ENCODE measurements around the gene ARL4A.

ARL4A gene

GRCh38 chr7:12703881-12704280 is 16.4 kb downstream of the ARL4A start:
- DNase-seq: no peak

GRCh38 chr7:12705878-12706277 is 18.4 kb downstream of the ARL4A start:
- no peak for DNase-seq

- peak; percentile 36 to 88 for DNase-seq
These were observed 19.6 kb downstream of the ARL4A start for GRCh38 chr7:12706900-12707536.

GRCh38 chr7:12708314-12708713 is 20.9 kb downstream of the ARL4A start:
- no peak for DNase-seq

- no peak for DNase-seq
These were observed 22.5 kb downstream of the ARL4A start for GRCh38 chr7:12709726-12710502.

- DNase-seq: no peak
These were observed 23.7 kb downstream of the ARL4A start for GRCh38 chr7:12711124-12711523.

GRCh38 chr7:12712236-12712635 is 24.8 kb downstream of the ARL4A start:
- DNase-seq: peak in 1 of 2 experiments; percentile 26

GRCh38 chr7:12713625-12714378 is 26.4 kb downstream of the ARL4A start:
- DNase-seq: no peak

- no peak for DNase-seq
These were observed 26.9 kb downstream of the ARL4A start for GRCh38 chr7:12714379-12714737.

- peak; percentile 44 to 60 for DNase-seq
These were observed 28.1 kb downstream of the ARL4A start for GRCh38 chr7:12715372-12716133.

- no peak for DNase-seq
These were observed 28.8 kb downstream of the ARL4A start for GRCh38 chr7:12716134-12716681.

- DNase-seq: no peak
These were observed 29.3 kb downstream of the ARL4A start for GRCh38 chr7:12716722-12717121.

GRCh38 chr7:12719141-12719919 is 31.9 kb downstream of the ARL4A start:
- DNase-seq: no peak

GRCh38 chr7:12719981-12720865 is 32.8 kb downstream of the ARL4A start:
- no peak for DNase-seq

- DNase-seq: no peak
These were observed 33.9 kb downstream of the ARL4A start for GRCh38 chr7:12721286-12721830.

GRCh38 chr7:12722136-12722535 is 34.7 kb downstream of the ARL4A start:
- DNase-seq: no peak

GRCh38 chr7:12722636-12723605 is 35.5 kb downstream of the ARL4A start:
- DNase-seq: no peak

GRCh38 chr7:12725575-12726316 is 38.3 kb downstream of the ARL4A start:
- no peak for DNase-seq

GRCh38 chr7:12726908-12727307 is 39.5 kb downstream of the ARL4A start:
- DNase-seq: no peak
